ENCODE results near the gene IL17RE. TPM values are rescaled to one million over a fixed set of nuclear protein-coding genes. Genes with fewer than 3 reads are reported as not detected.

IL17RE gene
- total and polyA plus RNA-seq, 2 of the 13 experiments (the other 11 are each of a cell fraction or from before 2014, with no cell fraction given) = 14.5 to 24.1 TPM

GRCh38 chr3:9933561-9934234 lies 31.1 kb downstream of the IL17RE start, which contains the start of gene CRELD1 (continued):
- TF ChIP-seq SRSF1 (optimal IDR thresholded peaks at IDR 0.05; ENCODE audit: low read depth, low read length) = peak; percentile 44
- peak; percentile 60; the same call in 1 of the 2 replicates for TF ChIP-seq ZFX (CRISPR knock-in tag; IDR thresholded peaks at IDR 0.05; ENCODE audit: low read depth)
- TF ChIP-seq ZBTB49 (CRISPR knock-in tag; IDR thresholded peaks at IDR 0.05; ENCODE audit: borderline replicate concordance) = no peak
- peak; percentile 65; the same call in 1 of the 2 replicates for TF ChIP-seq CCDC6 (CRISPR knock-in tag; IDR thresholded peaks at IDR 0.05)
- TF ChIP-seq XBP1 (CRISPR knock-in tag; IDR thresholded peaks at IDR 0.05) = 0 out of 2 replicates have a peak, but pooled peaks have one; percentile 44
- peak; percentile 58; the same call in 1 of the 2 replicates for TF ChIP-seq KDM5A (IDR thresholded peaks at IDR 0.05; ENCODE audit: borderline replicate concordance, low read length)
- no peak for TF ChIP-seq ZFP36L1 (CRISPR knock-in tag; IDR thresholded peaks at IDR 0.05)
- TF ChIP-seq PAX8 (CRISPR knock-in tag; IDR thresholded peaks at IDR 0.05; ENCODE audit: borderline replicate concordance) = no peak; the same call in 1 of the 2 replicates
- TF ChIP-seq ZNF367 (CRISPR knock-in tag; IDR thresholded peaks at IDR 0.05; ENCODE audit: borderline replicate concordance) = peak; percentile 97
- TF ChIP-seq HNRNPUL1 (IDR thresholded peaks at IDR 0.05; ENCODE audit: low read depth, low read length) = no peak
- no peak for TF ChIP-seq ZBTB44 (CRISPR knock-in tag; IDR thresholded peaks at IDR 0.05)
- no peak for TF ChIP-seq ZNF589 (CRISPR knock-in tag; conservative IDR thresholded peaks at IDR 0.05)
- TF ChIP-seq ZSCAN20 (CRISPR knock-in tag; IDR thresholded peaks at IDR 0.05; ENCODE audit: borderline replicate concordance) = no peak; the same call in 1 of the 2 replicates
- TF ChIP-seq CBX2 (IDR thresholded peaks at IDR 0.05; ENCODE audit: low read depth, low read length) = no peak
- no peak for TF ChIP-seq CBX2 (CRISPR knock-in tag; IDR thresholded peaks at IDR 0.05; ENCODE audit: low read depth)
- TF ChIP-seq MEF2D (CRISPR knock-in tag; IDR thresholded peaks at IDR 0.05) = no peak
- TF ChIP-seq HOXA9 (CRISPR knock-in tag; IDR thresholded peaks at IDR 0.05; ENCODE audit: borderline replicate concordance) = no peak
- no peak for TF ChIP-seq CERS6 (CRISPR knock-in tag; IDR thresholded peaks at IDR 0.05)
- peak; percentile 96 for TF ChIP-seq ATF2 (CRISPR knock-in tag; IDR thresholded peaks at IDR 0.05)
- no peak for TF ChIP-seq SAFB2 (CRISPR knock-in tag; IDR thresholded peaks at IDR 0.05; ENCODE audit: borderline replicate concordance, low read depth)
- no peak for TF ChIP-seq ZNF362 (CRISPR knock-in tag; IDR thresholded peaks at IDR 0.05; ENCODE audit: borderline replicate concordance)
- TF ChIP-seq ZNF451 (CRISPR knock-in tag; IDR thresholded peaks at IDR 0.05) = no peak; the same call in 1 of the 2 replicates

All from HepG2 (cell line).